ENCODE measurements around the gene KANK3. TPM values are rescaled to one million over a fixed set of nuclear protein-coding genes. Genes with fewer than 3 reads are reported as not detected.

Gene KANK3
- total RNA-seq (2022; extraction: Qiagen RNA extraction): 3.1 to 6.2 TPM (median 5.1 TPM) in 5 replicates

DNA sequence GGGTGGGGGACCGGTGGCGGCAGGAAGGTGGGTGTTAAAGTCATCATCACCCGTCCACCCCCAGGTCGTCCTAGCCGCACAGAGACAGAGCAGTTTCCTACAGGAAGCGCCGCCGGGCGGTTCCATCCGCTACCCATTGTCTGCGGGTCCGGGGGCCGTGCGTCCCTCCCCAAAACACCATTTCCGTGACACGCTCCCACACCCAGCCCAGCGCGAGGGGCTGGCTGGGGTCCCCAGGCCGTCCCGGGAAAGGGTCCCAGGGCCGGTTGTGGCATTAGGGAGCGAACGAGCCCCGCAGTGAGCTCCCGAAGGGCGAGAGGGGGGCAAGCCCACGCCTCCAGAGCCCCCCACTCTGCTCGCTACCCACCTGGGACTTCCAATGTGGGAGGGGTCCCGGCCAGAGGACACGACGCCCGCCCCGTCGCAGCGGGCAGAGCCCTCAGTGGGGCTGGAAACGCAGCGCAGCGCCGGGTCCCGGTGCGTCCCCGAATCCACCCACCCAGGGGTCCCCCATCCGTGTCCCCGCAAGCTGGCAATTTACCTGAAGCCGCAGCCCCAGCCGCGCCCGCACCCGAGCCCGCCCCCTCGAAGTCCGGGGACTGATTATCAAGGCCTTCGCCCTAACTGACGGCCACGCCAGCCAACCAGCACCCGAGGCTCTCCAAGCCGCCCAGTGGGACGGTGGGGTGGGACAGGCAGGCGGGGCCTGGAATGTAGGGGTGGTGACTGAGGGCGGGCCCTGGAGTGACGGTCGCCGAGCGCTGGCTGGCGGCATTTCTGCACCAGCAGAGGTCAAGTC lies at the start of gene KANK3:
Gene KANK3, minus strand, starts transcription at position 579 of the 799 bp plus-strand sequence. CDS start 5,434 bp downstream, outside the sequence.

DNA sequence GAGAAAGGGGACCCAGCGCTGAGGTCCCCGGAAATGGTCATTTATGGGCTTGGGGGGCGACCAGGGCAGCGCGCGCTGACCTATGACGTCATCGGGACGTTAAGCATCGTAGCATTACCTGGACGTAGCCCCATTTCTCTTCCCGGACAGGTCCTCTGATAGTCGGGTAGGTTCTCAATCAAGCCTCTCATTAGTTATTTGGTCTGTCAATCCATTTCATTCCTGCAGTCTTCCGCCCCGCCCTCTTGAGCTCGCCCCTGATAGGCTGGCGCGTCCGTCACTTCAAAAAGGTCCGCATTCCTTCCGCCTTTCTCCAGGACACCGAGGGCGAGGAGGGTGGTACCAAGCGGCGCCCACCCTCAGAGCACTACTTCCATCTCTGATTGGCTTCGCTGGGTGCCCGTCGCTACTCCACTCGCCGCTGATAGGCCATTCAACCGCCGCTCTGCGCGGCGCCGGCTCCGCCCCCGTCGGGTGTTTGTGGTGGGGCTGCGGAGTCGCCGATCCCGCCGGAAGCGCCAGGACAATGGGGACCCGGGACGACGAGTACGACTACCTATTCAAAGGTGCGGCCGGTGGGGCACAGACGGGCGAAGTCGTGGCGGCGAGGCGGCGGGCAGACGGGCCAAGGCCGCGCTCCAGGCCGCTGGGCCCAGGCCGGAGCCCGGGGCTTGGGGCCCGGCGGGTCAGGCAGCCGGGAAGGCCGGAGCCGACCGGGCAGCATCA lies 47.0 kb upstream of the KANK3 start, which contains the start of gene RAB11B:
Gene RAB11B, plus strand, starts transcription at position 470 of the 726 bp plus-strand sequence. Its CDS starts 57 bp downstream, at position 527.

GRCh38 chr19:8363803-8364771 lies 21.0 kb upstream of the KANK3 start, which contains the start of gene ANGPTL4:
TSS of gene ANGPTL4 (plus strand) at chr19:8364155. CDS start at chr19:8364322, 167 bp downstream.

GRCh38 chr19:8321067-8321985 lies 21.7 kb downstream of the KANK3 start, which contains the start of the genes NDUFA7 and RPS28:
TSS of gene NDUFA7 (minus strand) at chr19:8321375. CDS start at chr19:8321358, 17 bp downstream.
TSS of gene RPS28 (plus strand) at chr19:8321496. CDS start at chr19:8321531, 35 bp downstream.

GRCh38 chr19:8307965-8308866 lies 34.8 kb downstream of the KANK3 start, which contains the start of gene CD320:
TSS of gene CD320 (minus strand) at chr19:8308358. CDS start at chr19:8308290, 68 bp downstream.

Other genes starting within 250 kb of the KANK3 start
- 0.01 TPM in 3 of 5 replicates, not detected in the others for gene FBN3, start 193.7 kb downstream of the KANK3 start, total RNA-seq (2022; extraction: Qiagen RNA extraction)
- gene CERS4, start 133.9 kb downstream of the KANK3 start, total RNA-seq (2022; extraction: Qiagen RNA extraction): 2.5 to 3.4 TPM (median 3.3 TPM) in 5 replicates
- 64.1 to 108 TPM (median 106 TPM) in 5 replicates for gene CD320, start 34.9 kb downstream of the KANK3 start, total RNA-seq (2022; extraction: Qiagen RNA extraction)
- gene NDUFA7, start 21.9 kb downstream of the KANK3 start, total RNA-seq (2022; extraction: Qiagen RNA extraction): 75.7 to 93.7 TPM (median 90.5 TPM) in 5 replicates
- gene RPS28, start 21.8 kb downstream of the KANK3 start, total RNA-seq (2022; extraction: Qiagen RNA extraction): 403 to 1,017 TPM (median 931 TPM) in 5 replicates
- 151 to 287 TPM (median 256 TPM) in 5 replicates for gene ANGPTL4, start 20.9 kb upstream of the KANK3 start, total RNA-seq (2022; extraction: Qiagen RNA extraction)
- gene RAB11B, start 47.1 kb upstream of the KANK3 start, total RNA-seq (2022; extraction: Qiagen RNA extraction): 90.2 to 101 TPM (median 94.2 TPM) in 5 replicates
- gene MARCHF2, start 70.0 kb upstream of the KANK3 start, total RNA-seq (2022; extraction: Qiagen RNA extraction): 15.6 to 20.3 TPM (median 17.7 TPM) in 5 replicates
- gene HNRNPM, start 101.7 kb upstream of the KANK3 start, total RNA-seq (2022; extraction: Qiagen RNA extraction): 229 to 311 TPM (median 235 TPM) in 5 replicates
- gene PRAM1, start 159.4 kb upstream of the KANK3 start, total RNA-seq (2022; extraction: Qiagen RNA extraction): 0.07 to 0.25 TPM (median 0.16 TPM) in 5 replicates
- 17.5 to 21.7 TPM (median 18.6 TPM) in 5 replicates for gene ZNF414, start 170.9 kb upstream of the KANK3 start, total RNA-seq (2022; extraction: Qiagen RNA extraction)
- gene MYO1F, start 234.2 kb upstream of the KANK3 start, total RNA-seq (2022; extraction: Qiagen RNA extraction): 0.14 to 0.49 TPM (median 0.28 TPM) in 5 replicates